Large intestine (tissue), 3 donors: ENCODE data around the gene PECR. TPM values are rescaled to one million over a fixed set of nuclear protein-coding genes. Genes with fewer than 3 reads are reported as not detected.
"Not testable (repeated sequence)": the region's sequence is repeated elsewhere in the genome, so short reads cannot be mapped to it uniquely, and the experiment has no call there.

Experiments
- DNase-seq, 2 donors: peaks; one replicate each; pipeline versions ENCODE4 v3.0.0 to v3.0.0-alpha.2; 2013
- H3K27ac ChIP-seq: one replicate; pipeline ENCODE4 v1.5.1; 2013; ENCODE audit warnings: low read length
- H3K27me3 ChIP-seq: 2 replicates; pipeline ENCODE4 v1.6.1; 2013; ENCODE audit warnings: low read length; ENCODE audit not compliant: control insufficient read depth, insufficient read depth
- H3K36me3 ChIP-seq: 2 replicates; pipeline ENCODE4 v1.6.1; 2013; ENCODE audit warnings: low read length; ENCODE audit not compliant: control insufficient read depth, insufficient read depth
- H3K4me1 ChIP-seq: one replicate; pipeline ENCODE4 v1.6.1; 2013; ENCODE audit warnings: low read length; ENCODE audit not compliant: control insufficient read depth, insufficient read depth
- H3K4me3 ChIP-seq: one replicate; pipeline ENCODE4 v1.5.1; 2013; ENCODE audit warnings: low read length
- H3K9me3 ChIP-seq: one replicate; pipeline ENCODE4 v1.6.1; 2013; ENCODE audit warnings: mild to moderate bottlenecking, low read depth, low read length, moderate library complexity; ENCODE audit not compliant: control insufficient read depth
- WGBS: methylation state at CpG from one replicate; pipeline ENCODE4 v1.1.5; 2013; ENCODE audit warnings: low lambda C conversion rate; ENCODE audit not compliant: insufficient coverage; 5-methylcytosine and 5-hydroxymethylcytosine counted together
- polyA plus RNA-seq: library from polyadenylated mRNA; unstranded; fragments of 120-200 nt; gene quantifications from one replicate; pipeline ENCODE4 v1.2.1, GENCODE V29; 2013

The PECR gene
- polyA plus RNA-seq, 1 donor = 34.5 TPM

GRCh38 chr2:216003876-216004696, 77.5 kb downstream of the PECR start:
- 76% methylated on average over 6 of the region's 6 CpGs for WGBS
- Histone ChIP-seq H3K27me3 (no peaks in the 10 kb centered on the region), H3K36me3 (no peaks in the 10 kb centered on the region)

DNA sequence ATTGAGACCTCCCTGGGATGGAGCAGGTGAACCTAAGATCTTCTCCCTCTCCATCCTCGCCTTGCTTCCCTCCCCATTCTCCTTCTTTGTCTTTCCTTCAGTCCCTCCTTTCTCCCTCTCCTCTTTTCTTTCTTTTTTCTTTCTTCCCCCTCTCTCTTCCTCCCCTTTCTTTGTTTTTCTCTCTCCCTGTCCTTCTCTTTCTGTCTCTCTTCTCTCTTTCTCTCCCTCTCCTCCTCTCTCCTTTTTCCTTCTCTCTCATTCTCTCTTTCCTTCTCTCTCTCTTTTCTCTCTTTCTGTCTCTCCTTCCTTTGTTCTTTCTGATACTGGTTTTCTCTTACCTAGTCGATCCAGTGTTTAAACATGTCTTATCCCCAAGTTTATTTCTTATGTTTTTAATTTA, 78.9 kb downstream of the PECR start:
- 92% methylated on average over 2 of the region's 2 CpGs for WGBS
- H3K4me1 ChIP-seq = no peaks in the 10 kb centered on the region
- no peaks in the 10 kb centered on the region for H3K36me3 ChIP-seq
- H3K4me3 ChIP-seq = no peak overlapping the region
- H3K27ac ChIP-seq = no peak overlapping the region
- no peaks in the 10 kb centered on the region for H3K27me3 ChIP-seq
- no peaks in the 10 kb centered on the region for H3K9me3 ChIP-seq
- DNase-seq = no peak

More at GRCh38 chr2:216003876-216004696, 77.5 kb downstream of the PECR start:
- no peak overlapping the region for H3K27ac ChIP-seq
- DNase-seq = no peak
- no peaks in the 10 kb centered on the region for H3K4me1 ChIP-seq
- H3K9me3 ChIP-seq = no peaks in the 10 kb centered on the region
- H3K4me3 ChIP-seq = no peak overlapping the region

- H3K9me3 ChIP-seq = no peaks in the 10 kb centered on the region
- peaks cover 3% of the 10 kb centered on the region for H3K36me3 ChIP-seq
- no peaks in the 10 kb centered on the region for H3K4me1 ChIP-seq
- no peaks in the 10 kb centered on the region for H3K27me3 ChIP-seq
- WGBS = 50% methylated on average over 1 of the region's 5 CpGs
- no peak for DNase-seq
- no peak overlapping the region for H3K27ac ChIP-seq
- H3K4me3 ChIP-seq = no peak overlapping the region
Observed at GRCh38 chr2:216002101-216002678, 79.4 kb downstream of the PECR start.

DNA sequence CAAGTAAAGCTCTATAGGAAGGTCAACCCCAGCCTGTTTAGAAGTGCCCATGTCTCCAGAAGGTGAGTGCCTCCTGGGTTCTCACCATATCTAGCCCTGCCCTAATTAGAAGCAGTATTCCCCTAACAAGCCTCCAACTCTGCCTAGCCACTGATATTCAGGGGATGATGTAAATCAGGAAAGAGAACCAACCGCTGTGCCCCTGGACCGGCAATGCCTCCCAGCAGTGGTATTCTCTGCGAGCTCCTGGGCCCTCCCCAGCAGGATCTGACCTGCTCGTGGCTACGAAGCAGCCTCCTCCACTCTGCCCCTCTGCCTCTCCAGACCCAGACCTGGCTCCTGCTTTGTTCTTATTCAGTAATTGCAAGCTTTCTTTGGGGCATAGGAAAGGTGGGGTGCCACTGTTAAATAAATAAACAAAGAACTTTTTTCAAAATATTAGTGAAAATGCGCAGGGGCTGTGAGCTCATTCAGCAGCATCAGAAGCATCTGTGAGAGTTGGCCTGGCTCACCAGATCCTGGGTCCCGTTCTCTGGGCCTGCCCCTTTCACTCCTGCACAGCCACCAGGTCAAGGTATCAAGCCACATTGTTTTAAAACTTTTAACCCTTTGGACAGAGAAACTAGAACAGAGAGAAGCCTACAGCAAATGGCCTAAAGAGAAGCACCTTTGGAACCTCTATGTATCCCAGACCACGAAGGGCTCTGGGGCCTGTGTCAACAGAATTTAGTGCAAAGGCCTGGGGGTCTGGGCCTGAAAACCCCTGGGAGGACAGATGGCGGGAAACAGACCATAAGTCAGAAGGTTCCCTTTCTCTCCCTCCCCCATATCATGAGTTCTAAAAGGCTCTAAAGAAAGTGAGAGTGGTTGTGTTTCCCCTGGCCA, 80.2 kb downstream of the PECR start:
- no CpG with 5 or more reads among the region's 9 CpGs for WGBS

GRCh38 chr2:215998636-215999035, 83.0 kb downstream of the PECR start:
- Histone ChIP-seq H3K36me3 (peaks cover 15% of the 10 kb centered on the region), H3K27ac (no peak overlapping the region), H3K4me3 (no peak overlapping the region), H3K4me1 (no peaks in the 10 kb centered on the region), H3K9me3 (peaks cover 4% of the 10 kb centered on the region), H3K27me3 (no peaks in the 10 kb centered on the region)
- WGBS = 69% methylated on average over 2 of the region's 2 CpGs
- no peak for DNase-seq

More for the DNA sequence above, 80.2 kb downstream of the PECR start:
- no peak overlapping the region for H3K4me3 ChIP-seq
- DNase-seq = no peak
- H3K27me3 ChIP-seq = no peaks in the 10 kb centered on the region
- no peaks in the 10 kb centered on the region for H3K4me1 ChIP-seq
- peaks cover 7% of the 10 kb centered on the region for H3K36me3 ChIP-seq
- H3K9me3 ChIP-seq = no peaks in the 10 kb centered on the region
- no peak overlapping the region for H3K27ac ChIP-seq

- Histone ChIP-seq H3K4me3 (no peak overlapping the region), H3K27me3 (no peaks in the 10 kb centered on the region), H3K9me3 (peaks cover 4% of the 10 kb centered on the region), H3K27ac (no peak overlapping the region), H3K4me1 (no peaks in the 10 kb centered on the region), H3K36me3 (peaks cover 15% of the 10 kb centered on the region)
- DNase-seq = no peak
- WGBS = no CpG with 5 or more reads among the region's 1 CpG
Observed at GRCh38 chr2:215997219-215997618, 84.4 kb downstream of the PECR start.

DNA sequence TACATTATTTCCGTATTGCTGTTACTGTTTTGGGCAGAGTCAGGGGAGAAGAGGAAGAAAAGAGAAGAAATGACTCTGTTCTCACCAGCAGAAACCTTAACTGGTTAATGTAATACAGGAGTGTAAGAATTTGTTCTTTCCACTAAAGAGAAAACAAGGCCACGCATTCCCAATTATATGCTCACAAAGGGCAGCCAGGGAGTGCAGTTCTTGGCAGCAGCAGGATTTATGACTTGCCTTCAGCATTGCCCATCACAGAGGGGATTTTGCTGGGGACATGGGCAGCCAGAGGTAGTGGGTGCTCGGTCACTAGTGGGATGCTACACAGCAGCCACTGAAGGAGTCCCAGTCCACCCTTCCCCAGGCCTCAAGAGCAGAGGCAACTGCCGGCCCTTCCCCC, 86.7 kb downstream of the PECR start:
- no peak overlapping the region for H3K27ac ChIP-seq
- DNase-seq = no peak
- H3K9me3 ChIP-seq = peaks cover 4% of the 10 kb centered on the region
- no CpG with 5 or more reads among the region's 4 CpGs for WGBS
- no peaks in the 10 kb centered on the region for H3K4me1 ChIP-seq
- H3K4me3 ChIP-seq = no peak overlapping the region
- no peaks in the 10 kb centered on the region for H3K27me3 ChIP-seq
- H3K36me3 ChIP-seq = peaks cover 15% of the 10 kb centered on the region

DNA sequence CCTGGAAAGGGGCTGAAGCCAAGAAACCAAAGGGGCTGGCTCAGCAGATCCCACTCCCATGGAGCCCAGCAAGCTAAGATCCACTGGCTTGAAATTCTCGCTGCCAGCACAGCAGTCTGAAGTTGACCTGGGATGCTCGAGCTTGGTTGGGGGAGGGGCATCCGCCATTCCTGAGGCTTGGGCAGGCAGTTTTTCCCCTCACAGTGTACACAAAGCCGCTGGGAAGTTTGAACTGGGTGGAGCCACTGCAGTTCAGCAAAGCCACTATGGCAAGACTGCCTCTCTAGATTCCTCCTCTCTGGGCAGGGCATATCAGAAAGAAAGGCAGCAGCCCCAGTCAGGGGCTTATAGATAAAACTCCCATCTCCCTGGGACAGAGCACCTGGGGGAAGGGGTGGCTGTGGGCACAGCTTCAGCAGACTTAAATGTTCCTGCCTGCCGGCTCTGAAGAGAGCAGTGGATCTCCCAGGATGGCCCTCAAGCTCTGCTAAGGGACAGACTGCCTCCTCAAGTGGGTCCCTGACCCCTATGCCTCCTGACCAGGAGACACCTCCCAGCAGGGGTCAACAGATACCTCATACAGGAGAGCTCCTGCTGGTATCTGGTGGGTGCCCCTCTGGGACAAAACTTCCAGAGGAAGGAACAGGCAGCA, 92.9 kb downstream of the PECR start:
- WGBS = no CpG with 5 or more reads among the region's 5 CpGs
- H3K9me3 ChIP-seq, H3K36me3 ChIP-seq, H3K4me1 ChIP-seq, DNase-seq, H3K4me3 ChIP-seq, H3K27ac ChIP-seq, H3K27me3 ChIP-seq: not testable (repeated sequence)
